NT2/D1 (cell line): Measurements from ENCODE around the gene SCD5.

Experiments
- SUZ12 ChIP-seq: IDR thresholded peaks from 2 replicates; pipeline ENCODE4 v1.6.1; 2011; ENCODE audit not compliant: insufficient read length, insufficient read depth; ENCODE audit errors: extremely low read depth
- YY1 ChIP-seq: IDR thresholded peaks from 2 replicates; pipeline ENCODE4 v1.6.1; 2011; ENCODE audit not compliant: insufficient read length, insufficient read depth
- ZNF274 ChIP-seq: IDR thresholded peaks from 2 replicates; pipeline ENCODE4 v1.6.1; 2011; ENCODE audit warnings: mild to moderate bottlenecking, low read depth, low read length

DNA sequence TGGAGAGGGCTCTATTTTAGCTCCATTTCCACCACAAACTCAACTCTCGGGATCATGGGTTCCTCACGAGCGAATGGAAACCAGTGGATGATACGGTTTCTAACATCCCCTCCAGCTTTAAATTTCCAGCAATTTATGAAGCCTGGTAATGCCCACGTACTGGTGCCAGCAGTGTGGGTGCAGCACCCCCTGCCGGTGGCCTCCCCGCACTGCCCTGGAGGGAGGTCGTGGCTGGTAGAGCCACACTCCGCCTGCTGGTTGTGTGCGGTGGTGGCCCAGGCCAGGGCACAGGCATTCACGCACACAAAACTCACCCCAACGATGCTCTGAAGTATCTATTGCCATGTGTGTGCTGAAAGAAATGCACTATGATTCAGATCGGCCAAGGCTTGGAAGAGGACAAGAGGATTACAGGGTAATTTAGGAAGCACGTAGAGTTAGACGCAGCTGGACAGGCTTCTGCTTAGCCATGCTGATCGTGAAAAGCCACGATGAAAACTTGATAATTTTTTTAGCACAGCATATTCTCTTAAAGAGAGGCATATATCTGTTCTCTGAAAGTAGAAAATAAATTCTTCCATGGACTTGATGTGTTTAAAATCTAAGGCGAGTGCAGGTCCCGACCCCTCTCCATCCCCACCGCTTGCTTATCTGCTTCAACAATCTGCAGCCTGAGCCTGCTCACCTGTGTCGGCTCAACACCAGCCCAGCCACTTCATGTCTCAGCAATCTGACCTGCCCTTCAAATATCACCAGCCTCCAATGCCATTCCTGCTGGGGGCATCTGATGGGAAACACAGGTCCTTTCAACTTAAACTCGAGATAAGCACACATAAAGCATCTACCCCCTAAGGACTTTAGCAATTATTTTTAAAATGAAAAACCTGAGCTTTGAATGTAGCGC is 59.1 kb downstream of the SCD5 start:
- TF ChIP-seq ZNF274: no peak
- TF ChIP-seq YY1: no peak
- TF ChIP-seq SUZ12: no peak
